HG03439 (cell line): Measurements from ENCODE around the gene ERLIN1.

Experiments used
- ATAC-seq: cut with Tn5 transposase; IDR thresholded peaks from one replicate; pipeline ENCODE4 v1.9.1; 2021; ENCODE audit warnings: mild to moderate bottlenecking, moderate library complexity; ENCODE audit not compliant: unreplicated experiment

ERLIN1 gene

GRCh38 chr10:100173035-100173434, 12.8 kb downstream of the ERLIN1 start:
- ATAC-seq: no peak

- no peak for ATAC-seq
Measured at GRCh38 chr10:100172349-100172748, 13.5 kb downstream of the ERLIN1 start.

- ATAC-seq: no peak
Measured at GRCh38 chr10:100168313-100168643, 17.6 kb downstream of the ERLIN1 start.

- ATAC-seq: no peak
Measured at GRCh38 chr10:100167553-100168312, 18.1 kb downstream of the ERLIN1 start.

- ATAC-seq: no peak
Measured at GRCh38 chr10:100163704-100164621, 21.9 kb downstream of the ERLIN1 start.

- no peak for ATAC-seq
Measured at GRCh38 chr10:100162696-100163095, 23.1 kb downstream of the ERLIN1 start.

- ATAC-seq: peak; percentile 88
Measured at GRCh38 chr10:100158044-100158805, 27.6 kb downstream of the ERLIN1 start.

- ATAC-seq: no peak
Measured at GRCh38 chr10:100157156-100157555, 28.7 kb downstream of the ERLIN1 start.

- ATAC-seq: no peak
Measured at GRCh38 chr10:100155936-100156335, 29.9 kb downstream of the ERLIN1 start.

- no peak for ATAC-seq
Measured at GRCh38 chr10:100154666-100155065, 31.2 kb downstream of the ERLIN1 start.

GRCh38 chr10:100153239-100153825, 32.5 kb downstream of the ERLIN1 start:
- no peak for ATAC-seq

GRCh38 chr10:100151723-100152300, 34.0 kb downstream of the ERLIN1 start:
- no peak for ATAC-seq

GRCh38 chr10:100148353-100149211, 37.2 kb downstream of the ERLIN1 start:
- ATAC-seq: no peak

- ATAC-seq: no peak
Measured at GRCh38 chr10:100146875-100147650, 38.8 kb downstream of the ERLIN1 start.

- ATAC-seq: no peak
Measured at GRCh38 chr10:100146398-100146797, 39.4 kb downstream of the ERLIN1 start.

- no peak for ATAC-seq
Measured at GRCh38 chr10:100143756-100144155, 42.1 kb downstream of the ERLIN1 start.

GRCh38 chr10:100141446-100142087, 44.3 kb downstream of the ERLIN1 start:
- ATAC-seq: no peak

GRCh38 chr10:100140070-100140469, 45.8 kb downstream of the ERLIN1 start:
- ATAC-seq: no peak
